Heart left ventricle (tissue), 16 donors: ENCODE data around the gene COX6A1. TPM values are rescaled to one million over a fixed set of nuclear protein-coding genes. Genes with fewer than 3 reads are reported as not detected.

Experiments used
- ATAC-seq, 4 donors: fragments of 200-7000 bp; cut with Tn5 transposase; one replicate each; pipeline ENCODE4 v1.9.1; 2020 to 2022; ENCODE audit warnings: moderate library complexity in 4 of 4, mild to moderate bottlenecking in 3 of 4, moderate number of reproducible peaks in 1 of 4
- DNase-seq, 5 donors: peaks; one replicate each; pipeline ENCODE4 v3.0.0-alpha.2; 2020
- H3K27ac ChIP-seq, 12 donors: fragments of 200-600 bp; sonication (generic) in 4 of 12; one replicate each; pipeline versions ENCODE4 v1.5.0 to v1.8.0; 2016 to 2022; ENCODE audit warnings: mild to moderate bottlenecking in 2 of 12
- H3K27me3 ChIP-seq, 9 donors: fragments of 200-600 bp; sonication (generic) in 2 of 9; one replicate each; pipeline versions ENCODE4 v1.5.1 to v1.8.0; 2016 to 2022; ENCODE audit warnings: mild to moderate bottlenecking in 3 of 9
- H3K36me3 ChIP-seq, 9 donors: fragments of 200-600 bp; sonication (generic) in 2 of 9; one replicate each; pipeline versions ENCODE4 v1.5.0 to v1.8.0; 2018 to 2022; ENCODE audit warnings: mild to moderate bottlenecking in 2 of 9
- H3K4me1 ChIP-seq, 12 donors: fragments of 200-600 bp; sonication (generic) in 4 of 12; one replicate each; pipeline versions ENCODE4 v1.5.0 to v1.8.0; 2016 to 2022; ENCODE audit warnings: mild to moderate bottlenecking in 3 of 12
- H3K4me3 ChIP-seq, 12 donors: fragments of 200-600 bp; sonication (generic) in 4 of 12; one replicate each; pipeline versions ENCODE4 v1.5.0 to v1.8.0; 2017 to 2022; ENCODE audit warnings: mild to moderate bottlenecking in 9 of 12, moderate library complexity in 4 of 12
- H3K9me3 ChIP-seq, 12 donors: fragments of 200-600 bp; sonication (generic) in 4 of 12; one replicate each; pipeline versions ENCODE4 v1.5.0 to v1.8.0; 2016 to 2022; ENCODE audit warnings: mild to moderate bottlenecking in 1 of 12
- CTCF ChIP-seq, 12 donors: fragments of 200-600 bp; sonication (generic) in 4 of 12; IDR thresholded peaks; one replicate each; pipeline versions ENCODE4 v1.5.0 to v1.8.0; 2018 to 2022; ENCODE audit warnings: antibody characterized with exemption in 12 of 12, mild to moderate bottlenecking in 5 of 12
- POLR2A ChIP-seq, 2 donors: fragments of 450-650 bp; IDR thresholded peaks; one replicate each; pipeline ENCODE4 v1.6.1; 2017; ENCODE audit warnings: antibody characterized with exemption in 2 of 2, mild to moderate bottlenecking in 2 of 2, moderate library complexity in 2 of 2
- WGBS, 4 donors: extraction: QIAGEN DNeasy Blood & Tissue Kit in 2 of 4; methylation state at CpG; one replicate each; pipeline versions ENCODE4 v1.1.5 to v1.1.7; 2013 to 2018; 5-methylcytosine and 5-hydroxymethylcytosine counted together
- intact Hi-C, 10 donors: fragments of 100-400 bp; cut with DNase I; formaldehyde crosslinking; loops; one replicate each; pipeline versions ENCODE4 v1.11.1 to v1.14.2; 2022
- polyA plus RNA-seq, 2 donors: library from polyadenylated mRNA; stranded (reverse); fragments of 200-250 nt; gene quantifications; one replicate each; pipeline ENCODE4 v1.2.3, GENCODE V29; 2013
- total RNA-seq, 9 donors: library from RNA; depleted of rRNA in 2 of 9; stranded (reverse); fragments of >200 nt in 2 of 9; fragmentation: NEBNext Ultra II Directional in 3 of 9; extraction: Animal tissue kit (Norgen Biotek cat#: 25700) in 3 of 9; gene quantifications; one replicate each; pipeline versions ENCODE4 v1.1.0 to v1.2.4, GENCODE V29; 2016 to 2023
- donor health status: ischemic (EF 13 %, LVEDD 7.1; RV severe dilation, severe dysfunction).
- donor health status: healthy with polysubstance abuse.
- donor health status: DM: no; HTN: yes; CAD: no.
- donor health status: DM: no; HTN: no; CAD: no.
- donor health status: ischemic (EF 25% LVEDD 6.9; RV normal size, moderate dysfunction).
- donor health status: ischemic (EF 25% LVEDD 5.7; RV mildly dilated, moderate dysfunction).
- donor health status: healthy.
- donor health status: DM: yes; HTN: yes; CAD: no.
- donor health status: ischemic (EF 35%, LVEDD 5.7; RV mildly dilated, moderate dysfunction).
- donor health status: nonischemic (EF 11% LVEDD 7.7; RV severe dilation, severe dysfunction).
- donor health status: DM: yes; HTN: yes; CAD: no.
- donor health status: PGD.
- donor health status: ischemic (EF 29% LVEDD 5.4; RV normal size, mild dysfunction).
- donor health status: nonischemic (EF 23%, LVEDD 6.1; RV moderate dilation, normal function).

COX6A1 gene
- total and polyA plus RNA-seq, 11 donors = 117 to 708 (median 186) TPM

GRCh38 chr12:120490325-120490724 lies 52.4 kb downstream of the COX6A1 start:
- ATAC-seq = no peak
- Histone ChIP-seq H3K9me3 (no peaks in the 10 kb centered on the region), H3K4me3 (no peak overlapping the region), H3K36me3 (peaks cover 0 to 6% (median 0%) of the 10 kb centered on the region in 9 donors), H3K4me1 (peaks cover 0 to 11% (median 4%) of the 10 kb centered on the region in 12 donors), H3K27me3 (no peaks in the 10 kb centered on the region), H3K27ac (no peak overlapping the region)
- intact Hi-C loops = no loop called here
- no peak for DNase-seq
- WGBS, 4 donors = 96 to 99% (median 97%) methylated on average over 5 of the region's 5 CpGs
- TF ChIP-seq CTCF (IDR thresholded peaks at IDR 0.05) (no peak), POLR2A (IDR thresholded peaks at IDR 0.05) (no peak)

Other genes with a start within 250 kb of the COX6A1 start
- gene GCN1, start 243.4 kb upstream of the COX6A1 start, total RNA-seq = 10 to 100 TPM; 24.4 to 51.7 (median 34.6) TPM
- 10 to 100 TPM in 1 of 2 donors, 1 to 10 TPM in 1; 7.2 to 26.7 TPM for gene GCN1, start 243.4 kb upstream of the COX6A1 start, polyA plus RNA-seq
- 1,000 to 10,000 TPM in 3 of 9 donors, 100 to 1,000 TPM in 6; 487 to 1,330 (median 861) TPM for gene RPLP0, start 237.0 kb upstream of the COX6A1 start, total RNA-seq
- 1,000 to 10,000 TPM in 1 of 2 donors, 100 to 1,000 TPM in 1; 692 to 3,248 TPM for gene RPLP0, start 237.0 kb upstream of the COX6A1 start, polyA plus RNA-seq
- 100 to 1,000 TPM in 1 of 9 donors, 10 to 100 TPM in 8; 34.3 to 103 (median 69.9) TPM for gene PXN, start 172.4 kb upstream of the COX6A1 start, total RNA-seq
- 10 to 100 TPM; 58.7 to 90.5 TPM for gene PXN, start 172.4 kb upstream of the COX6A1 start, polyA plus RNA-seq
- over 10,000 TPM in 3 of 9 donors, 1,000 to 10,000 TPM in 4, not detected in 2; 3,467 to 16,563 (median 7,253) TPM for gene RNU4-2, start 146.2 kb upstream of the COX6A1 start, total RNA-seq
- gene RNU4-2, start 146.2 kb upstream of the COX6A1 start, polyA plus RNA-seq = not detected
- 1,000 to 10,000 TPM in 4 of 9 donors, 100 to 1,000 TPM in 3, not detected in 2; 376 to 4,299 (median 1,541) TPM for gene RNU4-1, start 144.9 kb upstream of the COX6A1 start, total RNA-seq
- gene RNU4-1, start 144.9 kb upstream of the COX6A1 start, polyA plus RNA-seq = not detected
- 10 to 100 TPM in 1 of 9 donors, 1 to 10 TPM in 8; 3.2 to 10.6 (median 4.7) TPM for gene SIRT4, start 135.8 kb upstream of the COX6A1 start, total RNA-seq
- 1 to 10 TPM; 3.0 to 7.4 TPM for gene SIRT4, start 135.8 kb upstream of the COX6A1 start, polyA plus RNA-seq
- 1 to 10 TPM in 3 of 9 donors, under 1 TPM in 1, not detected in 5; 0.93 to 2.0 (median 1.5) TPM for gene PLA2G1B, start 110.3 kb upstream of the COX6A1 start, total RNA-seq
- not detected for gene PLA2G1B, start 110.3 kb upstream of the COX6A1 start, polyA plus RNA-seq
- gene MSI1, start 68.9 kb upstream of the COX6A1 start, total RNA-seq = 1 to 10 TPM; 3.5 to 8.7 (median 5.6) TPM
- gene MSI1, start 68.9 kb upstream of the COX6A1 start, polyA plus RNA-seq = 1 to 10 TPM; 2.1 to 2.4 TPM
- gene TRIAP1, start 8.3 kb downstream of the COX6A1 start, total RNA-seq = 10 to 100 TPM in 8 of 9 donors, 1 to 10 TPM in 1; 6.4 to 17.6 (median 14.9) TPM
- gene TRIAP1, start 8.3 kb downstream of the COX6A1 start, polyA plus RNA-seq = 10 to 100 TPM; 18.0 to 34.9 TPM
- gene GATC, start 8.3 kb downstream of the COX6A1 start, total RNA-seq = 10 to 100 TPM in 7 of 9 donors, 1 to 10 TPM in 2; 8.5 to 18.0 (median 11.8) TPM
- gene GATC, start 8.3 kb downstream of the COX6A1 start, polyA plus RNA-seq = 10 to 100 TPM in 1 of 2 donors, 1 to 10 TPM in 1; 5.4 to 11.5 TPM
- 10 to 100 TPM; 14.8 to 67.1 (median 33.7) TPM for gene SRSF9, start 31.6 kb downstream of the COX6A1 start, total RNA-seq
- 10 to 100 TPM; 27.2 to 39.1 TPM for gene SRSF9, start 31.6 kb downstream of the COX6A1 start, polyA plus RNA-seq
- 100 to 1,000 TPM in 8 of 9 donors, 10 to 100 TPM in 1; 92.2 to 269 (median 120) TPM for gene DYNLL1, start 58.0 kb downstream of the COX6A1 start, total RNA-seq
- gene DYNLL1, start 58.0 kb downstream of the COX6A1 start, polyA plus RNA-seq = 100 to 1,000 TPM; 164 to 320 TPM
- 10 to 100 TPM; 27.9 to 46.5 (median 36.7) TPM for gene COQ5, start 91.0 kb downstream of the COX6A1 start, total RNA-seq
- 10 to 100 TPM; 29.2 to 48.9 TPM for gene COQ5, start 91.0 kb downstream of the COX6A1 start, polyA plus RNA-seq
- gene RNF10, start 96.2 kb downstream of the COX6A1 start, total RNA-seq = 100 to 1,000 TPM; 165 to 363 (median 278) TPM
- 100 to 1,000 TPM; 247 to 490 TPM for gene RNF10, start 96.2 kb downstream of the COX6A1 start, polyA plus RNA-seq
- 10 to 100 TPM; 20.6 to 46.6 (median 36.3) TPM for gene POP5, start 143.3 kb downstream of the COX6A1 start, total RNA-seq
- 10 to 100 TPM; 30.9 to 55.8 TPM for gene POP5, start 143.3 kb downstream of the COX6A1 start, polyA plus RNA-seq
- 1 to 10 TPM; 2.4 to 9.1 (median 3.8) TPM for gene CABP1, start 202.5 kb downstream of the COX6A1 start, total RNA-seq
- gene CABP1, start 202.5 kb downstream of the COX6A1 start, polyA plus RNA-seq = 1 to 10 TPM; 2.9 to 9.9 TPM
- gene MLEC, start 249.0 kb downstream of the COX6A1 start, total RNA-seq = 100 to 1,000 TPM in 7 of 9 donors, 10 to 100 TPM in 2; 91.0 to 150 (median 117) TPM
- 100 to 1,000 TPM in 1 of 2 donors, 10 to 100 TPM in 1; 39.2 to 111 TPM for gene MLEC, start 249.0 kb downstream of the COX6A1 start, polyA plus RNA-seq